HEK293T (cell line): Measurements from ENCODE around the gene IL4.

ENCODE experiments used
- CTCF ChIA-PET: fragments of 350-600 bp; formaldehyde crosslinking; extraction: SDS; loops from one replicate; lab custom pipeline; 2021; ENCODE audit warnings: antibody characterized with exemption, inconsistent platforms; lab: Yijun Ruan, JAX
- POLR2A ChIA-PET: fragments of 350-600 bp; formaldehyde crosslinking; extraction: SDS; loops from one replicate; lab custom pipeline; 2020; ENCODE audit warnings: antibody characterized with exemption, inconsistent platforms; lab: Yijun Ruan, JAX
- DNase-seq: peaks from one replicate; pipeline ENCODE4 v3.0.0; 2012; ENCODE audit warnings: mixed read lengths; ENCODE audit errors: extremely low spot score
- ARNT ChIP-seq: fragments of 450-650 bp; IDR thresholded peaks from 2 replicates; pipeline ENCODE4 v1.6.1; 2017; ENCODE audit warnings: mild to moderate bottlenecking
- BHLHE40 ChIP-seq: fragments of 450-650 bp; IDR thresholded peaks from 2 replicates; pipeline ENCODE4 v1.6.1; 2016; ENCODE audit warnings: mild to moderate bottlenecking, moderate library complexity, borderline replicate concordance
- CTBP1 ChIP-seq: fragments of 450-650 bp; IDR thresholded peaks from 2 replicates; pipeline ENCODE4 v1.6.1; 2016; ENCODE audit warnings: borderline replicate concordance
- ELF4 ChIP-seq: fragments of 450-650 bp; IDR thresholded peaks from 2 replicates; pipeline ENCODE4 v1.6.1; 2017; ENCODE audit warnings: antibody characterized with exemption
- FOXA1 ChIP-seq: fragments of 450-650 bp; IDR thresholded peaks from 2 replicates; pipeline ENCODE4 v1.6.1; 2016; ENCODE audit warnings: mild to moderate bottlenecking
- FOXK2 ChIP-seq: fragments of 450-650 bp; IDR thresholded peaks from 2 replicates; pipeline ENCODE4 v1.6.1; 2016; ENCODE audit warnings: mild to moderate bottlenecking
- FOXM1 ChIP-seq: fragments of 450-650 bp; IDR thresholded peaks from 2 replicates; pipeline ENCODE4 v1.6.1; 2017; ENCODE audit warnings: mild to moderate bottlenecking, borderline replicate concordance
- HDGF ChIP-seq: fragments of 450-650 bp; IDR thresholded peaks from 2 replicates; pipeline ENCODE4 v1.6.1; 2017; ENCODE audit warnings: antibody characterized with exemption, borderline replicate concordance
- L3MBTL2 ChIP-seq: fragments of 450-650 bp; conservative IDR thresholded peaks from 2 replicates; pipeline ENCODE4 v1.6.1; 2016; ENCODE audit warnings: mild to moderate bottlenecking
- LEF1 ChIP-seq: fragments of 450-650 bp; IDR thresholded peaks from 2 replicates; pipeline ENCODE4 v1.6.1; 2017; ENCODE audit warnings: mild to moderate bottlenecking, borderline replicate concordance
- NFRKB ChIP-seq: fragments of 450-650 bp; IDR thresholded peaks from 2 replicates; pipeline ENCODE4 v1.6.1; 2016; ENCODE audit warnings: mild to moderate bottlenecking, moderate library complexity
- SP1 ChIP-seq: fragments of 450-650 bp; IDR thresholded peaks from 2 replicates; pipeline ENCODE4 v1.6.1; 2017
- SUZ12 ChIP-seq: fragments of 450-650 bp; IDR thresholded peaks from 2 replicates; pipeline ENCODE4 v1.6.1; 2016; ENCODE audit warnings: mild to moderate bottlenecking
- TARDBP ChIP-seq: fragments of 450-650 bp; IDR thresholded peaks from 2 replicates; pipeline ENCODE4 v1.6.1; 2016
- ZNF384 ChIP-seq: fragments of 450-650 bp; IDR thresholded peaks from 2 replicates; pipeline ENCODE4 v1.6.1; 2016
- TF ChIP-seq, protein P1 (sequence below): fragments of 450-650 bp; IDR thresholded peaks from 2 replicates; pipeline ENCODE4 v1.6.1; 2016

Gene IL4

DNA sequence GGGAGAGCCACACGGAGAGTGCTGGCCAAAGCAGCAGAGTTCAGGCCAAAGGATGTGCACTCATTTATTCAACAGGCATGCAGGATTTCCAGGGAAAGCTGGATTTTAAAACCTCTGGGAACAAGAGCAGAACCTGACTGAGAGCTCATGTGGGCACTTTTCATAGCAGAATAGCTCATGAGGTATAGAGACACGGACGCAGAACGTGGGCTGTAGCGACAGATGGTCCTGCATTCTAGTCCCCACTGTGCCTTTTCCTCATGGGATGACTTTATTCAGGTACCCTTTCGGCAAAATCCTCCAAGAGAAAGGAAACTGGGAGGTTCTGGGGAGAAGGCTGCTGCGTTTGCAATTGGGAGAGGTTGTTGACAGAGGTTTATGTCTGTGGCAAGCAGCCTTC lies 5.4 kb downstream of the IL4 start:
- CTCF ChIA-PET, result interaction anchor here (0.6 kb wide), 1 partner anchor 100 kb away, joined by 3 read pairs; no protein-coding TSS in a partner anchor
- no peak for DNase-seq
- POLR2A ChIA-PET, result no interaction called here
- TF ChIP-seq HDGF (no peak), CTBP1 (no peak), SUZ12 (no peak), FOXK2 (no peak), FOXA1 (no peak), NFRKB (no peak), TARDBP (no peak), LEF1 (no peak)
- TF ChIP-seq, protein P1, sequence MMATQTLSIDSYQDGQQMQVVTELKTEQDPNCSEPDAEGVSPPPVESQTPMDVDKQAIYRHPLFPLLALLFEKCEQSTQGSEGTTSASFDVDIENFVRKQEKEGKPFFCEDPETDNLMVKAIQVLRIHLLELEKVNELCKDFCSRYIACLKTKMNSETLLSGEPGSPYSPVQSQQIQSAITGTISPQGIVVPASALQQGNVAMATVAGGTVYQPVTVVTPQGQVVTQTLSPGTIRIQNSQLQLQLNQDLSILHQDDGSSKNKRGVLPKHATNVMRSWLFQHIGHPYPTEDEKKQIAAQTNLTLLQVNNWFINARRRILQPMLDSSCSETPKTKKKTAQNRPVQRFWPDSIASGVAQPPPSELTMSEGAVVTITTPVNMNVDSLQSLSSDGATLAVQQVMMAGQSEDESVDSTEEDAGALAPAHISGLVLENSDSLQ, result no peak

- no peak for TF ChIP-seq TARDBP
- TF ChIP-seq L3MBTL2, result no peak
- no peak for TF ChIP-seq ZNF384
- no peak for TF ChIP-seq HDGF
- TF ChIP-seq CTBP1, result no peak
- TF ChIP-seq FOXK2, result no peak
- TF ChIP-seq NFRKB, result no peak
- no peak for TF ChIP-seq SP1
- no peak for TF ChIP-seq ARNT
- no peak for TF ChIP-seq LEF1
- TF ChIP-seq BHLHE40, result no peak
- TF ChIP-seq, protein P1, result no peak
- DNase-seq, result no peak
- POLR2A ChIA-PET, result no interaction called here
- CTCF ChIA-PET, result no interaction called here
These were observed 6.1 kb downstream of the IL4 start for GRCh38 chr5:132679717-132680380.

DNA sequence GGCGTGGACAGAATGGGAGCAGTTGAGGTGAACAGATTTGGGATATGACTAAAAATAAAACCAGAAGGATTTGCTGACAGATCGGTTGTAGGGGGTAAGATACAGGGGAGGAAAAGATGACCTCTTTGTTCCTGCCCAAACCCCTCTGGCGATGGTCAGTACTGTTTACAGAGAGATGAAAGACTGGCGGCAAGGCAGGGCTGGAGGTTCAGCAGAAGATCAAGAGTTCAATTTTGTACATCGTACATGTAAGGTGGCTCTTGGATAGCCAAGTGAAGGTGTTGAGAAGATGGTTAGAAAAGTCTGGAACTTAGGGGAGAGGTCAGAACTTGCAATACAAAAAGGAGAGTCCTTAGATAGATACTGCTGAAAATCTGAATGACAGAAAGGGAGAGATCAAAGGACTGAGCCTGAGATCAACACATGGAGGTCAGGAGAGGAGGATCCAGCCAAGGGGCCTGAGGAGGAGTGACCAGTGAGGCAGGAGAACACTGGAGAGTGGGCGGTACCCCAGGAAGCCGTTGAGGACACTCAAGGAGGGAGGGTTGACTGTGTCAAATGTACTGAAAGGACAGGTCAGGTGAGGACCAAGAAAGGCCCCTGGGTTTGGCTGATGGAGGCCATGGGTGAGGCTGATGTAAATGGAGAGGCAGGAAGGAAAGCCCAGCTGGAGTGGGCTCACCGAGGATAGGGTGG lies 7.1 kb downstream of the IL4 start:
- DNase-seq, result no peak
- TF ChIP-seq FOXA1 (no peak), FOXK2 (no peak), LEF1 (no peak), ZNF384 (no peak), L3MBTL2 (no peak), NFRKB (no peak), CTBP1 (no peak), ELF4 (no peak)
- TF ChIP-seq, protein P1, result no peak
- CTCF ChIA-PET, result no interaction called here
- POLR2A ChIA-PET, result no interaction called here

GRCh38 chr5:132681476-132681831 lies 7.7 kb downstream of the IL4 start:
- ChIA-PET POLR2A (no interaction called here), CTCF (no interaction called here)
- no peak for DNase-seq
- no peak for TF ChIP-seq HDGF
- TF ChIP-seq BHLHE40, result no peak

- POLR2A ChIA-PET, result no interaction called here
- DNase-seq, result no peak
- CTCF ChIA-PET, result interaction anchor here (0.6 kb wide), 1 partner anchor 16 kb away, joined by 4 read pairs; no protein-coding TSS in a partner anchor
- TF ChIP-seq SUZ12 (no peak), TARDBP (no peak), ELF4 (no peak), NFRKB (no peak), LEF1 (no peak), HDGF (no peak), ARNT (no peak), SP1 (no peak), L3MBTL2 (no peak), FOXK2 (no peak)
- TF ChIP-seq, protein P1, result no peak
These were observed 8.2 kb downstream of the IL4 start for GRCh38 chr5:132681983-132682382.

GRCh38 chr5:132684491-132684890 lies 10.7 kb downstream of the IL4 start:
- TF ChIP-seq NFRKB (no peak), ARNT (no peak), LEF1 (no peak), SP1 (no peak), ZNF384 (no peak), FOXM1 (no peak)
- no peak for DNase-seq
- ChIA-PET POLR2A (no interaction called here), CTCF (no interaction called here)
